ENCODE data around the gene RXFP1.
A peak's percentile ranks its signal among the peaks of the same experiment; 100 is the strongest.
"Not testable (repeated sequence)": the region's sequence is repeated elsewhere in the genome, so short reads cannot be mapped to it uniquely, and the experiment has no call there.

RXFP1 gene

DNA sequence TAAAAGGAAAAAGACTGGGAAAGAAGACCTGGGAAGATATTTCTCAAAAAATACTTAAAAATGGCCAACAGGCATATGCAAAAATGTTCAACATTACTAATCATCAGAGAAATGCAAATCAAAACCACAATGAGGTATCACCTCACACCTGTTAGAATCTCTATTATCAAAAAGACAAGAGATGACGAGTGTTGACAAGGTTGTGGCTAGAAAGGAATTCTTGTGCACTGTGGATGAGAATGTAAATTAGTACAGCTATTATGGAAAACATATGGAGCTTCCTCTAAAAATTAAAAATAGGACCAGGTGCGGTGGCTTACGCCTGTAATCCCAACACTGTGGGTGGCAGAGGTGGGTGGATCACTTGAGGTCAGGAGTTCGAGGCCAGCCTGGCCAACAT is 100.0 kb downstream of the RXFP1 start:
- DNase-seq: no peak

DNA sequence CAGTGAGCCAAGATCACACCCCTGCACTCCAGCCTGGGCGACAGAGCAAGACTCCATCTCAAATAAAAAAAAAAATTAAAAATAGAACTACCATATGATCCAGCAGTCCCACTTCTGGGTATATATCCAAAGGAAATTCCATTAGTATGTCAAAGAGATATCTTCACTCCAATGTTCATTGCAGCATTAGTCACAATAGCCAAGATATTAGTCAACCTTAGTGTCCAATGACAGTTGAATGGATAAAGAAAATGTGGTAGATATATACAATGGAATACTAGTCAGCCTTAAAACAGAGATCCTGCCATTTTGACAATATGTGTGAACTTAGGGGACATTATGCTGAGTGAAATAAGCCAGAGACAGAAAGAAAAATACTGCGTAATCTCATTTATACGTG is 100.6 kb downstream of the RXFP1 start:
- no peak for DNase-seq

DNA sequence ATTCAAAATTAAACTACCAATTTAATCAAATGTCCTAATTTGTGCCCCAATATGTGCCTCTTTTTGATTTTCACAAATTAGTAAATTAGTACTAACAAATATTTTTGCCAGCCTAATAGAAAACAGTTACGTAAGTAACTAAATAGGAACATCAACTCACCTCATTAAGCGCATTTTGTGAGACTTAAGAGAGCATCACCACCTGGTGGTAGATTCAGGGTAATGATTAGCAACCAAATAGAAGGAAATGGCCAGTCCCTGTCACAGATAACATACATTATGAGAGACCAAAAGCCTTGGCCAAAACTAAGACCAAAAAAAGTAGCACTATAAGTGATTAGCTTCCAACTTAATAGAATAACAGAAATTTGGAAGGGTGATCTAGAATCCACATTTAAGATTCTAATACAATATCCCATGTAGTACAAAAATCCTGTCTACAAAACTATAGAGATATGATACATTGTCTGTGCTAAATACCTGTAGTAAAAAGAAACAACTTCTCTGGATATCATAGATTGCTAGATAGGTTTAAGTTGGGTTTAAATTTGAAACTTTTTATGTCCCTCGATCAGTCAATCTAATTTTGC is 103.3 kb downstream of the RXFP1 start:
- peak; percentile 56 for DNase-seq

DNA sequence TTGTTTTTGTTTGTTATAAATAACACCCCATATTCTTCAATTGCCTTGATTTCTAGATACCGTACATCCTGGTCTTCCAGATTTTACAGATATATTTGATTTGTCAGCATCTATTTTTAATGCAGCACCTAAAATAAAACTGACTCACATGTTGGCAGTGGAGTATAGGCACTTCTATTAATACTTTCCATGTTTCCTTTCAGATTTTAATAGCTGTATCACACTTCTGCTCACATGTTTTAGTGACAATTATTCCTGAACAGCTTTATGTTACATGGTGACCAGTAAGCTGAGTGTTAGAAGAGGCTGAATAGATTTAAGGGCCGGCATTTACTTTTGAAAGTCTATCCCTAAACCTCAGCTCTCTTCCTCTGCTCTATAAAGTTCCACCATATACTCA is 103.9 kb downstream of the RXFP1 start:
- DNase-seq: no peak

DNA sequence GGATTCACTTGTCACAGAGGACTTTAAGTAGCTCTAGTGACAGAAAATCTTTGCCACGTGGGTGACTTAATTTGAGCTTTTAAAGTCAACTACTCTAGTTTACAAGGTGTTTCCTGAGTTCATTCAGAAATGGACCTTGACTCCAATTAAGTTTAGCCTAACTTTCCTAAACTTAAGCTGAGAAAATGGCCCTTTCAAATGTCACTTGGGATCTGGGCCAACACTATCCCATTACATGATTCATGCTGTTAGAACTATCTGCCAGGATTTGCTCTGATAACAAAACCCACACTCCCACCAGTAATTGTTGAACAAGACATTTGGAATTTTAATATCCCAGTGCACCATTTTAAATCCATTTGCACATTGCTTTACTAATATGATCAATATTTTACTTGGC is 109.2 kb downstream of the RXFP1 start:
- peak; percentile 15 for DNase-seq

DNA sequence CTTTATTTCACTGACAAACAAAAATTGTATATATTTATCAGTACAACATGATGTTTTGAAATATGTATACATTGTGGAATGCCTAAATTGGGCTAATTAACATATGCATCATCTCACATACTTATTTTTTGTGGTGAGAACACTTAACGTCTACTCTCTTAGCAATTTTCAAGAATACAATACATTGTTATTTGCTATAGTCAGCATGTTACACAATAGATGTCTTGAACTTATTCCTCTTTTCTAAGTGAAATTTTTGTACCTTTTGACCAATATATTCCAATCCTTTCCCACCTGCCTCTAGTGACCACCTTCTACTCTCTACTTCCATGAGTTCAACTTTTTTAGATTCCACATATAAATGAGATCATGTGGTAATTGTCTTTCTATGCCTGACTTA is 114.9 kb downstream of the RXFP1 start:
- no peak for DNase-seq

DNA sequence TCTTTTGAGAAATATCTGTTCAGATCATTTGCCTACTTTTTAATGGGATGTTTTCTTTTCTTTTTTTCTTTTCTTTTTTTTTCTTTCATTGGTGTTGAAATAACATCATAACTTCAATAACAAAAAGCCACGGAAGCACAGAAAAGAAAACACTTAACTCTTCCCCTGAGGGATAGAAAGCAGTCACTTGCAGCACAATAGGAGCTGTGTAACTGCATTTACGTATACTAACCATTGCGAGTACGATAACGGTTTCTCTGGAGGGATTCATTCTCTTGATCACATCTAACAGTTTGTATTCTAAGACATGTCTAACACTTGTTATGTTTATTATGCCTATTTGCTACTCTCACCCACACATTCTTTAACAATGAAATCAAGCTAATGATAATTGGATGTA is 122.7 kb downstream of the RXFP1 start:
- DNase-seq: no peak

DNA sequence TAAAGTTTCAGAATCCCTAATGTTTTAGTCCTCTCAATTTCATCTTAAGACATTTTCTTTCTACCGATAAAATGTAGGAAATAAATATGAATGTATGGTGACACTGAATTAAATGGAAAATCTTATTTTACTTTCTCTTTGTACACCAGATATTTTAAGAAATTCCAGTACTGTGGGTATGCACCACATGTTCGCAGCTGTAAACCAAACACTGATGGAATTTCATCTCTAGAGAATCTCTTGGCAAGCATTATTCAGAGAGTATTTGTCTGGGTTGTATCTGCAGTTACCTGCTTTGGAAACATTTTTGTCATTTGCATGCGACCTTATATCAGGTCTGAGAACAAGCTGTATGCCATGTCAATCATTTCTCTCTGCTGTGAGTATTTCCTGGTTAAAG is 123.1 kb downstream of the RXFP1 start:
- DNase-seq: no peak

DNA sequence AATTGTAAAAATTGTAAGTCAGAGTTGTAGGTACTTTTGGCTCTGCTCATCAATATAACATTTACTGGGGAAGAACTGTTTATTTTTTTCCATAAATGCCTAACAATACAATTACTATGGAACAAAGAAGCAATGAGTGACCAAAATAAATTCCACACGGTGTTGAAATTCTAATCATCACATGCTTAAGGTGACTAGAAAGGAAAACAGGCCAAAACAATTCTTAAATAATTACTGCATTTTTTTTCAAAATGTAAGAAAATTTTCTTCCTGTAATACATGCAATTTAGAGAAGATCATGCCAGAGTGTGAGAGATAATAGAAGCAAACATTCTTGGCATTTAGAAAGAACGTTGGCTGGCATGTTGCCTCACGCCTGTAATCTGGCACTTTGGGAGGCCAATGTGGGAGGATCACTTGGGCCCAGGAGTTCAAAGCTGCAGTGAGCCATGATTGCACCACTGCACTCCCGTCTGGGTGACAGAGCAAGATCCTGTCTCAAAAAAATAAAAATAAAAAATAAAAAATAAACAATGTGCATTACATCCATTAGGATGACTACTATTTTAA is 127.5 kb downstream of the RXFP1 start:
- no peak for DNase-seq

DNA sequence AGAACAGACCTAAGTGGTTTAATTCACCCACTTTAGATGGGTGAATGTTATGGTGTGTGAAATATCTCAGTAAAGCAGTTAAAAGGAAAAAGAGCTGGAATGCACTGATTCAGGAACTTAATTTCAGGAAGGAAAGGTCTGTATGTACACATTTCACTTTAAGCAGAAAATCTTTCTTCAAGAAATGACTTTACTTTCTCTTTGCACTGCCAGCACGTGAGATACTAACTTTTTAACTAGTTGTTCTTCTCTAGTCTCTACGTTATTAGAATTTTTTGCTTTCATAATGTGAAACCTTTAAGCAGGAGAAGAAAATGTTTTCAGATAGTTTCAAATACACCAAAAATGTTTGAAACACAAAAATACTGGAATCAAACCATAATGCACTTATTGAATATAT is 131.2 kb downstream of the RXFP1 start:
- no peak for DNase-seq

DNA sequence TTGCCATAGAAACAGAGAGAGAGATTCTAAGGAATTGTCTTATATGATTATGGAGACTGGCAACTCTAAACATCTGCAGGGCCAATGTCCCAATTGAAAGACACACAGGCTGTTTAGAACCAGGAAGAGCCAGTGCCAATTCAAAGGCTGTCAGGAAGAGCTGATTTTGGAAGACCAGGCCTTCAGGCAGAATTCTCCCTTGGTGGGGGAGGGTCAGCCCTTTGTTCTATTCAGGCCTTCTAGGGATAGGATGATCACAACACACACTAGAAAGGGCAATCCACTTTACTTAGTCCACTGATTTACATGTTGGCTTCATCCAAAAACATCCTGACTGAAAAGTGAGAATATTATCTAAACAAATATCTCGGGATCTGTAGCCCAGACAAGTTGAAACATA is 134.8 kb downstream of the RXFP1 start:
- no peak for DNase-seq

DNA sequence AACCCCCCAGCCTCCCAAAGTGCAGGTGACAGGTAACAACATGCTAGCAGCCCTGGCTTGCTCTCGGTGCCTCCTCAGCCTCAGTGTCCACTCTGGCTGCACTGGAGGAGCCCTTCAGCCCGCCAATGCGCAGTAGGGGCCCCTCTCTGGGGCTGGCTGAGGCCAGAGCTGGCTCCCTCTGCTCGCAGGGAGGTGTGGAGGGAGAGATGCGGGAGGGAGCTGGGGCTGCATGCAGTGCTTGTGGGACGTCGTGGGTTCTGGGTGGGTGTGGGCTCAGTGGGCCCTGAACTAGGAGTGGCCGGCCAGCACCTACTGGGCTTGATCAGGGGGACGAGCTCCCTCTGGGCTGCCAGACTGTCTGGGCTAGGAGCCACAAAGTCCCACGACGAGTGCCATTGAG is 135.6 kb downstream of the RXFP1 start:
- no peak for DNase-seq

DNA sequence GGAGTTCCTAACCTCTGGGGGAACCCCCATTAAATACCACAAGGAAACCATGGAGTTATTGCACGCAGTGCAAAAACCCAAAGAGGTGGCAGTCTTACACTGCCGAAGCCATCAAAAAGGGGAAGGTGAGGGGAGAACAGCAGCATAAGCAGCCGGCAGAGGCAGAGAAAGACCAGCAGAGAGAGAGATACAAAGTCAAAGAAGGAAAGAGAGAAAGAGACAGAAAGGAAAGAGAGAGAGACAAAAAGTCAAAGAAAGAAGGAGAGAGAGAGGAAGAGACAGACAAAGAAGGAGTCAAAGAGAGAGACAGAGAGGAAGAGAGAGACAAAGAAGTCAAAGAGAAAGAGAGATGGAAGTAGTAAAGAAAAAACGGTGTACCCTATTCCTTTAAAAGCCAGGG is 141.6 kb downstream of the RXFP1 start:
- not testable (repeated sequence) for DNase-seq

DNA sequence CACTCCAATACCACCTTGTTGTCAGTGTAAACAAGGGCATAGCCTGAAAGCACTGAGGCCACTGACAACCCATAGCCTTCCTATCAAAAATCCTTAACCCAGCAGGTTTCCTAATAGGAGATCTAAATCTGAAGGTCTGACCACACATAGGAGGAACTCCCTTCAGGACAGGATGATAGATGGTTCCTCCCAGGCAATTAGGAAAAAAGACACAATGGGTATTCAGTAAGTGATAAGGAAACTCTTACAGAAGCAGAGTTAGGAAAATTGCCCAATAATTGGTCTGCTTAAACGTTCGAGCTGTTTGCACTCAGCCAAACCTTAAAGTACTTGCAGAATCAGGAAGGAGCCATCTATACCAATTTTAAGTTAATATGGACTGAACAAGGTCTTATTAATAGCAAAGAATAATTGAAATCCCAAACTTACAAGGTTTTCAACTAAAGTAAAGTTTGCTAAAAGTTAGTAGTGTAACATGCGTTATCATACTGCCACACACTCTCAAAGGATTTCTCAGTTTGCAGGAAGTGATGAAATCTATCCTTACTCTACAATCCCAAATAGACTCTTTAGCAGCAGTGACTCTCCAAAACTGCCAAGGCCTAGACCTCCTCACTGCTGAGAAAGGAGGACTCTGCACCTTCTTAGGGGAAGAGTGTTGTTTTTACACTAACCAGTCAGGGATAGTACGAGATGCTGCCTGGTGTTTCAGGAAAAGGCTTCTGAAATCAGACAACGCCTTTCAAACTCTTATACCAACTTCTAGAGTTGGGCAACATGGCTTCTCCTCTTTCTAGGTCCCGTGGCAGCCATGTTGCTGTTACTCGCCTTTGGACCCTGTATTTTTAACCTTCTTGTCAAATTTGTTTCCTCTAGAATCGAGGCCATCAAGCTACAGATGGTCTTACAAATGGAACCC is 142.3 kb downstream of the RXFP1 start:
- DNase-seq: not testable (repeated sequence)

DNA sequence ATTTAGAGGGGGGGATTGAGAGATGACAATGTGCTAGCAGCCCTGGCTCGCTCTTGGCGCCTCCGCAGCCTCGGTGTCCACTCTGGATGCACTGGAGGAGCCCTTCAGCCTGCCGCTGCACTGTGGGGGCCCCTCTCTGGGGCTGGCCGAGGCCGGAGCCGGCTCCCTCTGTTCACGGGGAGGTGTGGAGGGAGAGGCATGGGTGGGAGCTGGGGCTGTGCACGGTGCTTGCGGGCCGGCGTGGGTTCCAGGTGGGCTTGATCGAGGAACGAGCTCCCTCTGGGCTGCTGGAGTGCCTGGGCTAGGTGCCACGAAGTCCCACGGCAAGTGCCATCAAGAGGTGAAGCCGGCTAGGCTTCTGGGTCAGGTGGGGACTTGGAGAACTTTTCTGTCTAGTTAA is 143.1 kb downstream of the RXFP1 start:
- DNase-seq: no peak

DNA sequence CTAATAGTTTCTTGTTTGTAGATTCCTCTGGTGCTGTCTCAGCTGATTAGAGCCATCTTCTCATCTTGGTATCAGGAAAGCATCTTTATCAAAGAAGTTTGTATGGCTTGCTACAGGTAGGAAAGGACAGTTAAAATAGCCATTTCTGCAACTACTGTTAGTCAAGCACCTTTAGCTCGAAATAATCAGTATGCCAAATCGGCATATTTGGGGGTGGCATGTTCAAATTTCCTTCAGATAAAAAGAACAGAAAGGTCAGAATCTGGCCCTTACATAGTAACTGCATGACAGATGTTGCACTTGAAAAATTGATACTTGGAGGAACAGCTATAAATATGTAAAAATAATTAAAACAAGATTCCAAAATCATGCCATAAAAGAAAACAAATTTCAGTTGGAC is 145.2 kb downstream of the RXFP1 start:
- DNase-seq: no peak

DNA sequence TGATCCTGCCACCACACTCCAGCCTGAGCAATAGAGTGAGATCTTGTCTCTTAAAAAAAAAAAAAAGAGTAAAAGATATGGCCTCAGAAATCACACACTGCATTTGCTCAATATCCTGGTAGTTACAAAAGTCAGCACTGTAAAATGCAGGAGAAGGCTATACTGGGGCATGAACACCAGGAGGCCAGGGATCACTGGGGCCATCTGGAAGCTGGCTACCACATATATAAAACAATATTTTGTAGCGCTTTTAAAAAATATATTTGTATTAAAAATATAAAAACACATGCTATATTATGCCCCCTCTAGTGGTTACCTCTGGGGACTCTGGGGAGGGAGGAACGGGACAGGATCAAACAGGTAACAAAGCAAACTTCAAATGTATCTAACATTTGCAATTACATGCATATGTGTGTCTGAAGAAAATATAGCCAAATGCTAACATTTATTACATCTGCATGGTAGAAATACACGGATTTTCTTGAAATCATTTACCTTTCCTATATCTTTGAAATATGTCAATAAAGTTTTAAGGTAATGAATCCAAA is 146.0 kb downstream of the RXFP1 start:
- no peak for DNase-seq

DNA sequence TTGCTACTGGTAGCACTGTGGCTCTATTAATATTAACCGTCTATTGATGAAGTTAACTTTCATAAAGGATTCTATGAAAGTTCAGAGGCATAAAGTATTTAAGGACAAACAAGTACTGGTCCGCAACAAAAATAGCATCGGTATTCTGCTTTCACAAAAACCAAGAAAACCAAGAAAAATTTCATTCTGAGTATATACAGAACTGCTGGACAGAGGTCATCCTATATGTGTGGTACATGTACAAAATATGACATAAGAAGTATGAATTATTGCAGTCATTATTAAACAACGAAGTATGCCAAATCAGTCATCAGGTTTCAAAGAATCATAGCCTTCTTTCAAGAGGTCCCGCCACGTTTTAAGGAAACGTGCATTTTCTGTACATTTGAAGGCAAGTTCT is 147.6 kb downstream of the RXFP1 start:
- DNase-seq: no peak

DNA sequence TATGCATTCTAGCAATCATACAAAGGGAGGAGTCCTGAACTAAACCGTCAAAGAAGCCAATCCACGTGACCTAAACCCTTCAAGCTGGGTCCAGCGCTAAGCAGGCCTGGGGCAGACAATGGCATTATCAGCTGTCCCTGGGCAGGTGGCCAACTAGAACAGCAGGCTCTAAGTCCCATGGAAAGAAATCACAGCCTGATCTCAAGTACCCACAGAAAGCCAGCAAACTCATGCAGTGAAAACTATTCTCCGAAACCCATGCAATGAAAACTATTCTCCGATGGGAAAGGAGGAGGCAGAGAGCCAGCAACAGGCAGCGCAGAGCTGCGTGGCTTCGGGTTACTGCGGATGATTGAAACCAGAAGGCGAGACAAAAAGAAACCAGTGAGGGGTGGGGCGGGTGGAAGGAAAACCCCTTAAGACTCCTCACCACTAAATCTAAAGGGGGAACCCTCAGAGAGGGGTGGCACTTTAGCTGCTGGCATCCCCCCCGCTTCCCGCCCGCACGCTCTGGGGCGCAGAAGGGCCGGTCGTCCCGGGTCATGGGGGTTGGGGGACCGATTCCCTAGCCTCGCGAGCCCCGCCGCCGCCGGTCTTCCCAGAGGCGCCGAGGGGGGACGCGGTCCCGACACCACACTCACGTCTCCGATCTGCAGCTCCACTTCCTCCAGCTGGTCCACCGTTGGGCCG is 149.4 kb downstream of the RXFP1 start:
- DNase-seq: peak; percentile 65

DNA sequence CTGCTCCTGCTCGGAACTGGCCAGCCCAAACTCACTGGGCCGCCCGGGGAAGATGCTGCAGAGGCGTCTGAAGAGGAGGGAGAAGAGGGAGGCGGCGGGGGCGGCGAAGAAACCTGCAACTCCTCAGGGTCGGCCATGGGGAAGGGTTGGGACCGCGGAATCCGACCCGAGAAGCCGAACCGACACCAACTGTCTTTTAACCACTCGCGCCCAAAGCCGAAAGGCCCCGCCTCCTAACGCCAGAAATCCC is 149.9 kb downstream of the RXFP1 start, which contains the start of gene C4orf46:
Gene C4orf46, minus strand, starts transcription at position 223 of the 250 bp plus-strand sequence. Its CDS starts 86 bp downstream, at position 137.
- no peak for DNase-seq

DNA sequence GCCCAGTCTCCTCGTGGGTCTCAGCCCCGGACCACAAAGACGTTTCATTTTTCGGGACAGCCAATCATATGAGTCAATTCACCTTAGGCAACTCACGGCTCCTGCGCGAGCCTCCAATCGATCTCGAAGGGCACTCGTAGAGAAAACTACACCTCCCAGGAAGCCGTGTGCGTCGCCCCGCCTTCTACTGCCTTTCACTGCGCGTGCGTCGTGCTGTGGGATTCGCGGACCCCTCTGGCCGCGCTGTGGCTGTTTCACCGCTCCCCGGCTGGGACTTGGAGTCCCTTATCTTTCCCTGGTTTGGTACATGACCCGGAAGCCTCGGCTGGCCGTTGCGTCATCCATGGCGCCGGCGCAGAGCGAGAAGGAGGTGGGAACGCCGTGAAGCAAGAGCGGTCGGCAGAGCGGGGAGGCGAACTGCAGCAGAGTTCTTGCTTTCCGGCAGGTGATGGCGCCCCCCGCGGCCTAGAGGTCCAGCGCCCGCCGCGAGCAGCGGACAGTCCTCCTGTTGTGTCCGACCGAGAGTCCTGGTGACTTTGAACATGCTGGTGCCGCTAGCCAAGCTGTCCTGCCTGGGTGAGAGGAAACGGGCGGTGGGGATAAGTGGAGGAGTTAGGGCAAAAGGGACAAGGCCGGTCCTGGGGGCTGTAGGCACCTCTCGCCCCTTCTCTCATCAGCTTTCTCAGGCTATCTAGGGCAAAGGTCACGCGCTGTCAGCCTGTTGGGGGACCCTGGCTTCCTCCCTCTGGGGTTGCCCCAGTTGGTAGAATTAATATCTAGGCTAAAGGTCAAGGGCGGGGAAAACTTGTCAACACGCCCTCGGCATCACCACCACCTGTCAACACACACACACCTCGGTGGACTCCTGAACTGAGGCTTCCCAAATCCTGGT is 150.5 kb downstream of the RXFP1 start, which contains the start of gene ETFDH:
Gene ETFDH, plus strand, starts transcription at position 382 of the 892 bp plus-strand sequence. Its CDS starts 161 bp downstream, at position 543.
- peak; percentile 99 for DNase-seq

DNA sequence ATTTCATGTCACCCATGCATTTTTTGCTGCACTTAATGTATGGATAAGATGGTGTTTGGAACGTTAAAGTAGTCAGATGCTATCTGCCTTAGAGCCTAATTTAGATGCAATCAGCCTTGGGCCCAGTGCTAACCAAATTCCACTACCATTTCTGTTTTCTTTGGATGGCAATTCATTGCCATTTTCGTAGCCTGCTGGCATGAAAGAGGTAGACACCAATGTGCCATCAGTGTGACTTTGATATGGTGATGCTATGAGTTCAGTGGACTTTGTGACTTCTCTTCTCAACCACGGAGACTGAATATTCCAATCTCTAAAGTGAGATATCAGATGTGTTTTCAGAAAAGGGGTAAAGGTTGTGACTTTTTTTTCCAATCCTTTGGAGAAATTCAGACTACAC is 152.0 kb downstream of the RXFP1 start:
- no peak for DNase-seq
